GM23248 (cell line): ENCODE data around the gene TENM4. TPM values are rescaled to one million over a fixed set of nuclear protein-coding genes. Genes with fewer than 3 reads are reported as not detected.

Source experiments
- DNase-seq: peaks from one replicate; pipeline ENCODE4 v3.0.0-alpha.2; 2015
- H2AFZ ChIP-seq: fragments of 200-600 bp; sonication (generic); 2 replicates; pipeline ENCODE4 v1.6.1; 2016; ENCODE audit warnings: antibody characterized with exemption
- H3F3A ChIP-seq: fragments of 200-600 bp; sonication (generic); 2 replicates; pipeline ENCODE4 v1.6.1; 2016; ENCODE audit warnings: mild to moderate bottlenecking, antibody characterized with exemption, mixed run types; ENCODE audit not compliant: insufficient read depth
- H3K27ac ChIP-seq: fragments of 200-600 bp; sonication (generic); 2 replicates; pipeline ENCODE4 v1.5.1; 2016; ENCODE audit warnings: mild to moderate bottlenecking
- H3K27me3 ChIP-seq: fragments of 200-600 bp; sonication (generic); replicated peaks from 2 replicates; pipeline ENCODE4 v1.6.1; 2016; ENCODE audit warnings: mild to moderate bottlenecking; ENCODE audit not compliant: insufficient read depth
- H3K36me3 ChIP-seq: fragments of 200-600 bp; sonication (generic); 2 replicates; pipeline ENCODE4 v1.6.1; 2016; ENCODE audit warnings: low read depth, mild to moderate bottlenecking
- H3K4me1 ChIP-seq: fragments of 200-600 bp; sonication (generic); 2 replicates; pipeline ENCODE4 v1.6.1; 2016; ENCODE audit warnings: mild to moderate bottlenecking; ENCODE audit not compliant: insufficient read depth
- H3K4me2 ChIP-seq: fragments of 200-600 bp; sonication (generic); one replicate; pipeline ENCODE4 v1.6.1; 2016; ENCODE audit warnings: mild to moderate bottlenecking; ENCODE audit not compliant: unreplicated experiment
- H3K4me3 ChIP-seq: fragments of 200-600 bp; sonication (generic); 2 replicates; pipeline ENCODE4 v1.5.1; 2016; ENCODE audit warnings: mild to moderate bottlenecking
- H3K79me2 ChIP-seq: fragments of 200-600 bp; sonication (generic); 2 replicates; pipeline ENCODE4 v1.6.1; 2016; ENCODE audit warnings: mild to moderate bottlenecking; ENCODE audit not compliant: insufficient read depth
- H3K9ac ChIP-seq: fragments of 200-600 bp; sonication (generic); 2 replicates; pipeline ENCODE4 v1.6.1; 2016; ENCODE audit warnings: mild to moderate bottlenecking
- H3K9me2 ChIP-seq: fragments of 200-600 bp; sonication (generic); 2 replicates; pipeline ENCODE4 v1.6.1; 2016; ENCODE audit warnings: mixed run types, mild to moderate bottlenecking, moderate library complexity; ENCODE audit not compliant: insufficient read depth
- H3K9me3 ChIP-seq: fragments of 200-600 bp; sonication (generic); one replicate; pipeline ENCODE4 v1.6.1; 2017; ENCODE audit warnings: low read depth
- H4K20me1 ChIP-seq: fragments of 200-600 bp; sonication (generic); 2 replicates; pipeline ENCODE4 v1.6.0; 2016; ENCODE audit not compliant: insufficient read depth
- EZH2 ChIP-seq: fragments of 200-600 bp; sonication (generic); IDR thresholded peaks from 2 replicates; pipeline ENCODE4 v1.6.1; 2018; ENCODE audit warnings: antibody characterized with exemption, mild to moderate bottlenecking; ENCODE audit not compliant: insufficient read depth, poor library complexity, severe bottlenecking
- EZH2phosphoT487 ChIP-seq: fragments of 200-600 bp; sonication (generic); IDR thresholded peaks from 2 replicates; pipeline ENCODE4 v1.6.1; 2018; ENCODE audit warnings: antibody characterized with exemption, moderate library complexity, mild to moderate bottlenecking, low read depth; ENCODE audit not compliant: insufficient read depth
- WGBS, 2 experiments: methylation state at CpG; one replicate each; pipeline ENCODE4 v1.1.6; 2015 to 2017; ENCODE audit warnings: low lambda C conversion rate in 2 of 2, low coverage in 1 of 2; ENCODE audit errors: missing lambda C conversion rate in 2 of 2; 5-methylcytosine and 5-hydroxymethylcytosine counted together
- in situ Hi-C: fragments of 300-500 bp; cut with MboI; formaldehyde crosslinking; loops from 2 replicates; pipeline ENCODE4 v1.15.0; 2020
- polyA plus RNA-seq: library from polyadenylated mRNA; unstranded; fragments of >200 nt; fragmentation: Nextera tagmentation; extraction: Ambion mirVana; gene quantifications from 2 replicates; pipeline ENCODE4 v1.2.1, GENCODE V29; 2016
- total RNA-seq: library from RNA; depleted of rRNA; stranded (reverse); fragments of >200 nt; shearing (Covaris generic); gene quantifications from 2 replicates; pipeline ENCODE4 v1.2.3, GENCODE V29; 2014

TENM4 gene
- total and polyA plus RNA-seq, 2 experiments from 2014 or later: 0.11 to 0.48 TPM

DNA sequence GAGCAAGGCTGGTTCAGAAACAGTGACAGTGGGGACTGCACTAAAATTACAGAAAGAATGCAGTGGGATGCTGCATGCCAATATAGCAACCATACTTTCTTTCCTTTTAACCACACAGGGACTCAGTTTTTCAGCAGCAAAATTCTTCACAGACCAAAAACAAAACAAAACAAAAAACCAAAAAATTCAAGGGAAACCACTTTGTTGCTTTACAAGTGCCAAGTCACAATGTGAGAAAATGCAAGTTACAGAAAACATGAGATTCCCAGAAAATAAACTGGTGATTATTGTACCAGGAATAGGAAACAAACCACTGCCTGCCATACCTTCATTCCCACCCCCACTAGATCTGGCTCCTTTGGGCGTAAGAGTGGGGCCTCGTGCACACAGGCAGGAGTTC lies 52.6 kb downstream of the TENM4 start:
- no peak for TF ChIP-seq EZH2
- TF ChIP-seq EZH2phosphoT487: no peak
- in situ Hi-C loops: no loop called here
- no peaks in the 10 kb centered on the region for H3K36me3 ChIP-seq
- H3K27ac ChIP-seq: no peak overlapping the region
- H3K4me2 ChIP-seq: no peak overlapping the region
- no peaks in the 10 kb centered on the region for H3K4me1 ChIP-seq
- H3K79me2 ChIP-seq: no peaks in the 10 kb centered on the region
- H3K9ac ChIP-seq: no peak overlapping the region
- H3F3A ChIP-seq: no peaks in the 10 kb centered on the region
- no peaks in the 10 kb centered on the region for H4K20me1 ChIP-seq
- H2AFZ ChIP-seq: no peak overlapping the region
- no peak for DNase-seq
- no peak overlapping the region for H3K4me3 ChIP-seq
- no peaks in the 10 kb centered on the region for H3K9me3 ChIP-seq
- H3K9me2 ChIP-seq: no peaks in the 10 kb centered on the region
- peaks cover 5% of the 10 kb centered on the region; the same call in 1 of the 2 replicates for H3K27me3 ChIP-seq
- 51 to 70% methylated on average over 2 of the region's 2 CpGs for WGBS, 2 experiments

DNA sequence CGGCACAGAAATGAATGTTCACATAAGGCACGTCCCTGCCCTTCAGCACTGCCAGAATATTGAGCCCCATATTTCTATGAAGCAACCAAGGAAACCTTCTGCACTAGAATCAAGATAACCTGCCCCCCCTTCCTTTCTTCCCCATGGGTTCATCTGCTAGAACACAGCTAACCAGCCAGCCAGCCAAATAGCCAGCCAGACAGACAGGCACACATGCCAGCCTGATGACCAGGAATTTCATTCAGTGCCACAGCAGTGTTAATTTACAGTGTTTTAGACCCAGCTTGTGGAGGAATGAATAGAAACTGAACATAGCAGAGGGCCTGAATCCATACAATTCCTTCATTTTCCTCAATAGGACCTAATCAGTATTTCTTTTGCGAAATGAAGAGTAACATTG lies 57.0 kb downstream of the TENM4 start:
- Histone ChIP-seq H3F3A (no peaks in the 10 kb centered on the region), H3K4me2 (no peak overlapping the region), H3K4me3 (no peak overlapping the region), H3K9ac (no peak overlapping the region), H2AFZ (no peak overlapping the region), H4K20me1 (no peaks in the 10 kb centered on the region), H3K9me3 (no peaks in the 10 kb centered on the region), H3K36me3 (no peaks in the 10 kb centered on the region), H3K27ac (no peak overlapping the region), H3K27me3 (peaks cover 12% of the 10 kb centered on the region; the same call in 1 of the 2 replicates), H3K9me2 (no peaks in the 10 kb centered on the region), H3K79me2 (no peaks in the 10 kb centered on the region), H3K4me1 (no peaks in the 10 kb centered on the region)
- WGBS, 2 experiments: 35 to 46% methylated on average over 3 of the region's 3 CpGs
- TF ChIP-seq EZH2: no peak
- no peak for TF ChIP-seq EZH2phosphoT487
- in situ Hi-C loops: no loop called here
- no peak for DNase-seq

DNA sequence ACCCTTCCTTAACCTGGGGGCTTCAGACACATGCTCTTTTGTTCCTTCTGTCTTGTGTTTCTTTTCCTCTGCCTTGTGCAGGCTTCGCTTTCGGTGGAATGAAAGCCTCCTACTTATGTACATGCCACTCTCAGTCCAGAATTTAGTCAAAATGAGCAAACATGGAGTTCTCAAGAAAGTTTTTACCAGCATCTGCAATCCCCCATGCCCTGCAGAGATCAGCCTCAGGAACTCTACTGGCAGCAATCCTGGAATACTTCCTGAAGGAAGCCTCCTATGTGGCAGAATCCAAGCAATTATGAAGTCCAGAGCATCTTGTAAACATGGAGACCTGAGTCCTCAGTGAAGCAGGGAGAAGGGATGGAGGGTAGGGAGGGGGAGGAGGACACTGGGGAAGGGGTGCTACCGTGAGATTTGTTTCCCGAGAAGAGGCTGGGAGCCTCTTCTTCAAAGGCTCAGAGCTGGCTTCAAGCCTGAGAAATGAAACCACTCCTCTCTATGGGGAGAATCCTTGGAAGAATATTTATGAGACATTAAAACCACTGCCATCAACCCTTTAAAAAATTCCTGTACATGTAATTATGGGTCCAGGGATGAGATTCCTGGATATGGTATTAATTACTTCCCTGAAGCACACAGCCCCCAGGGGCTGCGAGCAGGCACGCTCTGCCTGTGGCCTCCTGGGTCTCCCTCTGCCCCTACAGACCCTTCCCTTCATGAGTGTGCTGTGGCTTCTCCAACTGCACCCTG lies 58.4 kb downstream of the TENM4 start:
- H3K79me2 ChIP-seq: no peaks in the 10 kb centered on the region
- WGBS, 2 experiments: 32 to 47% methylated on average over 6 of the region's 6 CpGs
- no peaks in the 10 kb centered on the region for H3K9me3 ChIP-seq
- H3F3A ChIP-seq: no peaks in the 10 kb centered on the region
- H4K20me1 ChIP-seq: no peaks in the 10 kb centered on the region
- H3K27ac ChIP-seq: no peak overlapping the region
- no peaks in the 10 kb centered on the region for H3K36me3 ChIP-seq
- no peak overlapping the region for H2AFZ ChIP-seq
- H3K9me2 ChIP-seq: no peaks in the 10 kb centered on the region
- TF ChIP-seq EZH2 (no peak), EZH2phosphoT487 (no peak)
- in situ Hi-C loops: no loop called here
- H3K4me3 ChIP-seq: no peak overlapping the region
- no peak overlapping the region for H3K4me2 ChIP-seq
- no peak overlapping the region for H3K9ac ChIP-seq
- DNase-seq: no peak
- no peaks in the 10 kb centered on the region for H3K4me1 ChIP-seq
- peaks cover 12% of the 10 kb centered on the region; the same call in 1 of the 2 replicates for H3K27me3 ChIP-seq

DNA sequence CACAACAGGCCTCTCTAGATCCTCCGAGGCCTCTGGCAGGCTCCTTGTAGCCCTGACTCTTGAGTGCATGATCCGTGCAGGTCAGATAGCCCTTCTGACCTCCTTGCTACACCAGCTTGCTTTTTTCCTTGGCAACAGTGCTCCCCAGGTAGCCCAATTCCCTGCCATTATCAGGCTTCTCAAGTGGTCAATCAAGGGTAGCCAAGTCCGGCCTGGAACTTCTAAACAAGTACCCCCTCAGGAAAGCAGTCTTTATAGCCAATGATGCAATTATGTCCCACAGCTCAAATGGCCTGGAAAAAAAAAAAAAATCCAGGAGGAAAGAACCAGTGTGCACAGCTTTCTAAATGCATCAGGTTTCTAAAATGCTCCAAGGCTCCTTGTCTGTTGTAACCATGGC lies 59.8 kb downstream of the TENM4 start:
- TF ChIP-seq EZH2phosphoT487 (no peak), EZH2 (no peak)
- peaks cover 7% of the 10 kb centered on the region; the same call in 1 of the 2 replicates for H3K27me3 ChIP-seq
- H3K79me2 ChIP-seq: no peaks in the 10 kb centered on the region
- no peak overlapping the region for H3K4me2 ChIP-seq
- no peaks in the 10 kb centered on the region for H3K9me2 ChIP-seq
- no peak overlapping the region for H3K9ac ChIP-seq
- no peak overlapping the region for H3K4me3 ChIP-seq
- in situ Hi-C loops: no loop called here
- no peaks in the 10 kb centered on the region for H4K20me1 ChIP-seq
- DNase-seq: no peak
- H3K4me1 ChIP-seq: no peaks in the 10 kb centered on the region
- H3F3A ChIP-seq: no peaks in the 10 kb centered on the region
- no peak overlapping the region for H3K27ac ChIP-seq
- no peak overlapping the region for H2AFZ ChIP-seq
- 44 to 49% methylated on average over 3 of the region's 3 CpGs for WGBS, 2 experiments
- no peaks in the 10 kb centered on the region for H3K36me3 ChIP-seq
- H3K9me3 ChIP-seq: no peaks in the 10 kb centered on the region

DNA sequence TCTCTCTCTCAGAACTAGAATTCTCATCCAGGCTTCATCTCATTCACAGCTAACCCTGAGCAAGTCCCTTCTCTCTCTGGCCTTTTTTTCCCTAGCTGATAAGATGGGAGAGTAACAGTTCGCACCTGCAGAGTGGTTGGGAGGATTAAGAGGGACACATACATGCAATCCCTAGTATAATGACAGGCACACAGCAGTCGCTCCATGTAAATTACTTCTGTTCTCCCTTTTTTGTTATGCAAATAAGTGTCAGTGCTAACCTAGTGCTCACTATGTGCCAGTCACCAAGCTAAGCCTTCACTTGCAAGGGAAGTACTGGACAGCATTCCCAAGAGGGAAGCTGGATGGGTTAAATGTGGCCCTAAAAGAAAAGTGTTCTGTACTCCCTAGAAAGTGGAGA lies 63.4 kb downstream of the TENM4 start:
- H3K9me3 ChIP-seq: no peaks in the 10 kb centered on the region
- H3K9me2 ChIP-seq: no peaks in the 10 kb centered on the region
- H3K9ac ChIP-seq: no peak overlapping the region
- no peaks in the 10 kb centered on the region for H3F3A ChIP-seq
- 29 to 56% methylated on average over 2 of the region's 2 CpGs for WGBS, 2 experiments
- H3K36me3 ChIP-seq: no peaks in the 10 kb centered on the region
- H3K27ac ChIP-seq: no peak overlapping the region
- H3K4me3 ChIP-seq: no peak overlapping the region
- DNase-seq: no peak
- no peak overlapping the region for H2AFZ ChIP-seq
- no peaks in the 10 kb centered on the region for H3K4me1 ChIP-seq
- H4K20me1 ChIP-seq: no peaks in the 10 kb centered on the region
- in situ Hi-C loops: no loop called here
- H3K4me2 ChIP-seq: no peak overlapping the region
- TF ChIP-seq EZH2phosphoT487 (no peak), EZH2 (no peak)
- H3K79me2 ChIP-seq: no peaks in the 10 kb centered on the region
- H3K27me3 ChIP-seq: 0 out of 2 replicates have a peak, but pooled peaks cover 10% of the 10 kb centered on the region
